HK-2 (cell line): ENCODE results near the gene HOXD10.

Experiments used
- DNase-seq: peaks from one replicate; pipeline ENCODE4 v3.0.0-alpha.2; 2018; ENCODE audit not compliant: unreplicated experiment

Gene HOXD10

DNA sequence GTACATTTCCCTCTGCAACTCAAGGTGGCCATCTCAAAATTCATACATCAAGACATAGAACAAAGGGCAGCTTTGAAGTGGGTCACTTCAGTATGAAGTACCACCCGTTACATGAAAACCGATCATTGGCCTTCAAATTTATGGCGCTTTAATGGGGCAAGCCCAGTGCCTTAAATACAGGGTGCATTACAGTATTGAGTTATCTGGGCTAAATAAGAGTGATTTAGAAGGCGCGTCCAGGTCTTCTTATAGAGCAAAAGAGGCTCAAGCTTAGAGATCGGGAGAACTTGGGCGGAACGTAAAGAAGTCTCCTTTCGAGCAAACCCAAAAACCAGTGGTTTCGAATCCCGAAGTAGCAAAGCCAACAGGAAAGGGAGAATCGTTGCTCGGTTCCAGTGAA is 47.6 kb downstream of the HOXD10 start:
- DNase-seq: no peak

DNA sequence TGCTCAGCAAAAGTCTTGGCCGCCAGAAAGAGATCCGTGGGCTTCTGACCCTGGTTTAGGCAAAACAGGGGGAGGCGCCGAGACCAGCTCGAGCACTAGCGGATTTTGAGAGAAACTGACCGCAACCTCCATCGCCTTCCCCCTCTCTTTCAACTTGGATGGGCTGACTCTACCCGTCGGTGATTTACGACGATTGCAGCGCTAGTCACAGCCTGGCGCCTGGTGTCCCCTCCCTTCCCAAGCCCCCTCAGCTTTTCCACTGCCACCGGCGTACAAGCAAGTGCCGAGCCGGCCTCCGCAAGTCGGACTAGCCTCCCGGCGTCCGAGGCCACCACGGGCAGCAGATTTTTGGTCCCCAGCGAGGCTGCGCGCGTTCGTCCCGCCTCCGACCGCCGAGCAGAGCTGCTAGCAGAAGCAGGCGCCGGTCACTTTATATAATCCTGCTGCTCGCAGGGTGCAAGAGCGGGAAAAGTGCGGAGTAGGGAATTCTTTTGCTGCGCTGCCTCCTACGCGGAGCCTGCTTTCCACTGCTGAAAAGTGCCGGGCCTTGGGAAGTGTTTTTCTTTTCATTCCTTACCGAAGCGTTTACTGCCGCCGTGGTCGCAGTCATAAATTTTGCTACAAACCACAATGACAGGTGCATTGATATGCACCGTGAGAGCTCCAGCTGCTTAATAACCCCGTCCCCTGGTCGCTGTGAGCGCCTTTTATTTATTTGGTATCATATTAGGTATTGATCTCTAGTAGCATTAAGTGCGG is 48.2 kb downstream of the HOXD10 start:
- no peak for DNase-seq

DNA sequence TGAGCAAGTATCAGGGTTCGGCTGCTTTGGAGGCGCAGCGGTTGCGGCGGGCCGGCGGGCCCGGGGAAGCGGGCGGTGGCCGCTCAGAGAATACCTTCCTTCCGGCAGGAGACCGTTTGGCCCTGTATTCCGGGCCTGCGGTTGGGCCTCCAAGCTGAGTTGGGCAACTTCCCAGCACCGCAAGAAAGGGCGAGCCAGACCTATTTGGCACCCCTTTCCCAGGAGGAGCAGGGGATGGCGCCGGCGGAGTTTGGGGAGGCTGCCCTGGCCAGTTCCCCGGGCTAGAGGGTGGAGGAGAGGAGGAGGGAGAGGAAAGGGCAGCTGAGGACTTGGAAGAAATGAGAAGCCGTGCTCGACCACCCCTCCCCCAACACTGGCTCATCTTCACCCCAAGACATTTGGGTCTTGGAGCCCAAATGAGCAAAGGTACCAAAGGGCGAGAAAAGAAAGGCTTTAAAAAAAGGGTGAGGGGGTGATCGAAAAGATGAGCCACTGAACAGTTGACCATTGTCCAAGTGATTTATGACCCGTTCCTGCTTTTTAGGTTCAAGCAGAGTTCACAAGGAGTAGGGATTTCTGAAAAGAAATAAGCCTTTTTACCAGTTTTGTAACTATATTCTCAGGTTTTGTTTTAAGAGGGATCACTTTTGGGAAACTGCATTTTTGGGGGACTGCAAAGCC is 48.9 kb downstream of the HOXD10 start:
- no peak for DNase-seq

DNA sequence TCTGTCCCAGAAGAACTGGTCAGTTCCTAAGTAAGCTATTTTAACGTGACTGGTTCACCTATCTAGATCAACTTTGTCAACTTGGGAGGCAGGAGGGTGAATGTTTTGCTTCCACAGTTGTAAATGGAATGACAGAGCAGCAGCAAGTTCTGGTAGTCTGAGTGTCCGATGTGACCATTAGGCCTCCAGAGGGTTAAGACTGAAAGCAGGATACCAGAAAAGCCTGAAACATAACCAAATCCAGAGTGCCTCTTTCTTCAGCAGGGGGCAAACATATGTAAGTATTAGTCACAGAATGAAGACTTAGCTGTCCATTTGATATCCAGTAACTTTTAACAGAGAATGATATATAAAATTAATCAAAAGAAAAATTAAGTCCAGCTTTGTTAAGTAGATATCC is 49.7 kb downstream of the HOXD10 start:
- DNase-seq: no peak

DNA sequence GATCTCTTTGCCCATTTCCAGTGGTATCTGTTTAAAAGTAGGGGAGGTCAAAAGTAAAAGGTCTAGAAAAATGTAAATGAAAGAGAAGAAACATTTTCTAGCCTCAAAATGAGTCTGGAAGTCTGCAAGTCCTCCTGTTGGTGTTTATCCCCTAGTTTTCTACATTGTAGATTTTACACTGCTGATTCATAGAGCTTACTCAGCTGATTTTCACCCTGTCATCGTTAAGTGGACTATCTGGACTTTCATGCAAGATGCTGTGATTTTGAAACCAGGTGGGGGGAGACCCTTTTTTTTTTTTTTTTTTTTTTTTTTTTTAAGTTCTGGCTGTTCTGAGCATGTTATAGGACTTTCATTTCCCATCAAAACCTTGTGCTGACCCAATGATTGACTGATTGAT is 50.8 kb downstream of the HOXD10 start:
- DNase-seq: no peak

DNA sequence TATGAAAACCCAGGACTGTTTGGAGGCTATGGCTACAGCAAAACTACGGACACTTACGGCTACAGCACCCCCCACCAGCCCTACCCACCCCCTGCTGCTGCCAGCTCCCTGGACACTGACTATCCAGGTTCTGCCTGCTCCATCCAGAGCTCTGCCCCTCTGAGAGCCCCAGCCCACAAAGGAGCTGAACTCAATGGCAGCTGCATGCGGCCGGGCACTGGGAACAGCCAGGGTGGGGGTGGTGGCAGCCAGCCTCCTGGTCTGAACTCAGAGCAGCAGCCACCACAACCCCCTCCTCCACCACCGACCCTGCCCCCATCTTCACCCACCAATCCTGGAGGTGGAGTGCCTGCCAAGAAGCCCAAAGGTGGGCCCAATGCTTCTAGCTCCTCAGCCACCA is 52.6 kb downstream of the HOXD10 start:
- no peak for DNase-seq
